D721Med (cell line): ENCODE data around the gene INTS4.
"Not testable (repeated sequence)": the region's sequence is repeated elsewhere in the genome, so short reads cannot be mapped to it uniquely, and the experiment has no call there.

Source experiments
- DNase-seq: peaks from one replicate; pipeline ENCODE4 v3.0.0; 2011; ENCODE audit warnings: low spot score; ENCODE audit not compliant: insufficient read length
- FAIRE-seq: peaks from 2 replicates; lab custom pipeline; 2011; peaks lifted over from hg19 to GRCh38; lab: Jason Lieb, UNC
- CTCF ChIP-seq: IDR thresholded peaks from 2 replicates; pipeline ENCODE4 v1.5.1; 2012; ENCODE audit warnings: mild to moderate bottlenecking, control low read depth; ENCODE audit not compliant: insufficient read depth; ENCODE audit errors: missing control alignments

INTS4 gene

GRCh38 chr11:77884186-77884828 lies 110.2 kb downstream of the INTS4 start:
- FAIRE-seq (no peak), DNase-seq (no peak)
- TF ChIP-seq CTCF = no peak

DNA sequence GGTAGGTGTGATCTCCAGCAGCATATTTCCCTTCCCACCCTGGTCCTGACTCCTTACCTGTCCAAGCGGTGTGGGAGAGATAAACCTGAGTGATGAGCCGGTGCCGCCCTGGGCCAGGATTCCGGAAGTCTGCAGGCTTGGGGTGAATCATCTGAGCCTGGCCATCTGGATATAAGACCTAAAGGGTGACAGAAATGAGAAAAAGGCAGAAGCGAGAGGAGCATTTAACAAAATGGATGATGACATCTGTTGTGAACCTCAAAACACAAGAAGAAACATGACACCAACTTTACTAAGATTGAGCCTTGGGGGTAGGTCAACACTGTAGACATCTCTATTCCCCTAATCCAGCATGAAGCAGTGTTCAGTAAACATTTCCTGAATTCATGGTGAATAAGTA lies 110.7 kb downstream of the INTS4 start:
- DNase-seq (no peak), FAIRE-seq (no peak)
- TF ChIP-seq CTCF = no peak

DNA sequence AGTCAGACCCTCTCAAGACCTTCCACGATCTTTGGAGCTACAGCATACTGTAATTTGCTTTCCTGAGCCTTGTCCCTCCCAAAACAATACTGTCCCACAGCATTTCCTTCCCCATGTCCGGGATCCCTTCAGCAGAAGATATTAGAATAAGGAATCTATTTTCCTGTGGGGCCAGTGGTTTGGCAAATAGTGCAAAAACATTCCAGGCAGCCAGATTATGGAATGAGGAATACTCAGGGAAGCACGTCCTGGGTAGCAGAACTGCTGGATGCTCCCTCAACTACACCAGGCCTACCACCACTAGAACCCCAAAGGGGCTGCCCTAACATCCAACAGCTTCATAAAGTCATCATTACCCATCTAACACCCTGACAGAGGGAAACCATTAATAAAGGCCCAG lies 112.1 kb downstream of the INTS4 start:
- no peak for TF ChIP-seq CTCF
- DNase-seq = no peak
- FAIRE-seq = no peak

DNA sequence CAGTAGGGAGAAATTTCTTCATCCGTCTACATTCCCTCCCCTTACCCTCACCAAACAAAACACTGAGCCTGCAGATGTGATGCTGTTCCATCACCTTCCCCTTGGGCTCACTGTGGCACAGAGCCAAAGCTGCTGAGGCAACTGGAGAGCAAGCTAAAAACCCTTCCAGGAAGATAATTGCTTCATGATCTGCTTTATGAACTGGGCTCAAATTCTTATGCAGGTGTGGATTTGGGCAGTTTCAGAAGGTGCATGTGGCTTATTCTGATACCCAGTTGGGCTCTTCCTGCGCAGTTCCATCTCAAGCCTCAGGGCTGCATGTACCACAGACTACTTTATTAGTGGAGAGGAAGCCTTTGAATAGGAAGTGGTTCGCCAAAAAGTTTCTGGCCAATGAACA lies 115.2 kb downstream of the INTS4 start:
- no peak for DNase-seq
- no peak for FAIRE-seq
- no peak for TF ChIP-seq CTCF

- not testable (repeated sequence) for DNase-seq, FAIRE-seq
These were observed 116.2 kb downstream of the INTS4 start for GRCh38 chr11:77878247-77878646.

- no peak for TF ChIP-seq CTCF
- no peak for DNase-seq
- FAIRE-seq = no peak
These were observed 118.4 kb downstream of the INTS4 start for GRCh38 chr11:77876045-77876444.

GRCh38 chr11:77874206-77874605 lies 120.3 kb downstream of the INTS4 start:
- DNase-seq = no peak

More at GRCh38 chr11:77874206-77874605, 120.3 kb downstream of the INTS4 start:
- FAIRE-seq = no peak
- no peak for TF ChIP-seq CTCF
